Activated CD8-positive, alpha-beta T cell treated with anti-CD3 and anti-CD28 coated beads for 36 hours (primary cell): ENCODE measurements around the gene GAS5. TPM values are rescaled to one million over a fixed set of nuclear protein-coding genes. Genes with fewer than 3 reads are reported as not detected.

Source experiments
- ATAC-seq: fragments of 200-7000 bp; cut with Tn5 transposase; one replicate; pipeline ENCODE4 v1.10.0; 2021; ENCODE audit warnings: mild to moderate bottlenecking, moderate library complexity
- CTCF ChIA-PET: fragments of 350-600 bp; sonication (Branson Sonifier 250); formaldehyde crosslinking; loops from one replicate; lab custom pipeline; 2021; ENCODE audit warnings: antibody characterized with exemption; lab: Charles Lee
- POLR2A ChIA-PET: fragments of 350-600 bp; sonication (Branson Sonifier 250); formaldehyde crosslinking; loops from one replicate; lab custom pipeline; 2021; ENCODE audit warnings: antibody characterized with exemption; lab: Charles Lee
- DNase-seq: peaks from one replicate; pipeline ENCODE4 v3.0.0-alpha.2; 2020
- H3K27ac Mint-ChIP-seq: one replicate; pipeline ENCODE4 v1.8.0; 2021; ENCODE audit warnings: mild to moderate bottlenecking, mixed read lengths
- H3K27me3 Mint-ChIP-seq: one replicate; pipeline ENCODE4 v1.8.0; 2021; ENCODE audit warnings: mixed read lengths
- H3K36me3 Mint-ChIP-seq: one replicate; pipeline ENCODE4 v1.8.0; 2021; ENCODE audit warnings: low read depth, mixed read lengths
- H3K4me1 Mint-ChIP-seq: one replicate; pipeline ENCODE4 v1.8.0; 2021; ENCODE audit warnings: low read depth, mixed read lengths
- H3K4me3 Mint-ChIP-seq: one replicate; pipeline ENCODE4 v1.8.0; 2021; ENCODE audit warnings: mild to moderate bottlenecking, moderate library complexity, mixed read lengths
- H3K9me3 Mint-ChIP-seq: one replicate; pipeline ENCODE4 v1.8.0; 2021; ENCODE audit warnings: mixed read lengths
- CTCF ChIP-seq: fragments of 200-600 bp; IDR thresholded peaks from one replicate; pipeline ENCODE4 v1.8.0; 2022; ENCODE audit warnings: antibody characterized with exemption, mild to moderate bottlenecking
- intact Hi-C: fragments of 100-400 bp; cut with micrococcal nuclease; formaldehyde crosslinking; loops from one replicate; pipeline ENCODE4 v1.10.0; 2022
- total RNA-seq, 2 experiments: library from RNA; stranded (reverse); gene quantifications; one replicate each; pipeline ENCODE4 v1.2.3, GENCODE V29; 2021

The GAS5 gene
- 1,000 to 10,000 TPM; 1,276 to 1,298 TPM for total RNA-seq

- CTCF ChIA-PET, result interaction anchor here (1.4 kb wide), 1 partner anchor 350 kb away, joined by 4 read pairs; no protein-coding TSS in a partner anchor
- Mint-ChIP-seq H3K4me3 (peak within 1 kb of the TSS; percentile 95), H3K4me1 (peaks cover 52% of the 10 kb centered on the region), H3K27ac (peak within 1 kb of the TSS; percentile 97), H3K36me3 (peaks cover 65% of the 10 kb centered on the region), H3K9me3 (no peaks in the 10 kb centered on the region), H3K27me3 (no peaks in the 10 kb centered on the region)
- POLR2A ChIA-PET, result interaction anchor here (0.5 to 4.0 kb wide), 22 partner anchors 7 to 437 kb away, joined by 3 to 18 read pairs (median 4); partner anchors contain the start of genes CENPL, DARS2, PRDX6 and RABGAP1L
- ATAC-seq (peak; percentile 80), DNase-seq (peak; percentile 100)
- intact Hi-C loops, result loop anchor here (2.0 to 5.0 kb wide), 3 partner anchors 43 to 1129 kb away; partner anchors contain the start of genes CACYBP, CENPL, DARS2 and RABGAP1L
- no peak for TF ChIP-seq CTCF
Measured at GRCh38 chr1:173867753-173868265, at the start of gene GAS5. TSS of gene GAS5 (minus strand) at chr1:173867989.

GRCh38 chr1:173917149-173917548 lies 49.4 kb upstream of the GAS5 start, which contains the start of gene SERPINC1:
TSS of gene SERPINC1 (minus strand) at chr1:173917327. CDS start at chr1:173917259, 68 bp downstream.
- TF ChIP-seq CTCF, result no peak
- no peak for DNase-seq
- Mint-ChIP-seq H3K27ac (no peak within 1 kb of the TSS), H3K4me1 (no peaks in the 10 kb centered on the region), H3K27me3 (no peaks in the 10 kb centered on the region), H3K9me3 (no peaks in the 10 kb centered on the region), H3K36me3 (no peaks in the 10 kb centered on the region), H3K4me3 (no peak within 1 kb of the TSS)
- no peak for ATAC-seq
- ChIA-PET POLR2A (no interaction called here), CTCF (no interaction called here)
- intact Hi-C loops, result no loop called here

- Mint-ChIP-seq H3K4me3 (no peak overlapping the region), H3K4me1 (no peaks in the 10 kb centered on the region), H3K36me3 (no peaks in the 10 kb centered on the region), H3K27ac (no peak overlapping the region), H3K27me3 (no peaks in the 10 kb centered on the region), H3K9me3 (no peaks in the 10 kb centered on the region)
- ChIA-PET POLR2A (no interaction called here), CTCF (no interaction called here)
- intact Hi-C loops, result no loop called here
- ATAC-seq (no peak), DNase-seq (no peak)
- TF ChIP-seq CTCF, result no peak
Measured at GRCh38 chr1:173916667-173917066, 48.9 kb upstream of the GAS5 start.

- Mint-ChIP-seq H3K36me3 (no peaks in the 10 kb centered on the region), H3K9me3 (no peaks in the 10 kb centered on the region), H3K27ac (no peak overlapping the region), H3K27me3 (no peaks in the 10 kb centered on the region), H3K4me3 (no peak overlapping the region), H3K4me1 (no peaks in the 10 kb centered on the region)
- DNase-seq, result no peak
- no peak for ATAC-seq
- POLR2A ChIA-PET, result interaction anchor here (1.1 kb wide), 1 partner anchor 10 kb away, joined by 3 read pairs; no protein-coding TSS in a partner anchor
- no peak for TF ChIP-seq CTCF
- intact Hi-C loops, result no loop called here
- CTCF ChIA-PET, result interaction anchor here (0.7 to 1.5 kb wide), 6 partner anchors 11 to 55 kb away, joined by 3 to 4 read pairs (median 3); no protein-coding TSS in a partner anchor
Measured at GRCh38 chr1:173915596-173915995, 47.8 kb upstream of the GAS5 start.

- peak; percentile 54 for DNase-seq
- ChIA-PET POLR2A (no interaction called here), CTCF (interaction anchor here (0.7 to 1.5 kb wide), 6 partner anchors 13 to 485 kb away, joined by 3 to 4 read pairs (median 3); no protein-coding TSS in a partner anchor)
- TF ChIP-seq CTCF, result peak; percentile 62
- ATAC-seq, result no peak
- H3K36me3 Mint-ChIP-seq, result no peaks in the 10 kb centered on the region
- no peaks in the 10 kb centered on the region for H3K4me1 Mint-ChIP-seq
- no peak overlapping the region for H3K4me3 Mint-ChIP-seq
- intact Hi-C loops, result no loop called here
- no peaks in the 10 kb centered on the region for H3K27me3 Mint-ChIP-seq
- H3K27ac Mint-ChIP-seq, result no peak overlapping the region
- H3K9me3 Mint-ChIP-seq, result no peaks in the 10 kb centered on the region
Measured at GRCh38 chr1:173914366-173914871, 46.6 kb upstream of the GAS5 start.
